HG02981 (cell line): ENCODE data around the gene ATP6V0E2.

Experiments used
- ATAC-seq: cut with Tn5 transposase; IDR thresholded peaks from one replicate; pipeline ENCODE4 v1.9.1; 2021; ENCODE audit warnings: mild to moderate bottlenecking, moderate library complexity; ENCODE audit not compliant: unreplicated experiment

The ATP6V0E2 gene

GRCh38 chr7:149838224-149838991 lies 35.4 kb upstream of the ATP6V0E2 start, which contains the start of gene ZNF862:
ZNF862 (plus strand) TSS chr7:149838375; CDS start chr7:149838612, 237 bp downstream.
- peak; percentile 99 for ATAC-seq

GRCh38 chr7:149838992-149839408 lies 34.8 kb upstream of the ATP6V0E2 start:
- ATAC-seq, result no peak

GRCh38 chr7:149839933-149840332 lies 33.8 kb upstream of the ATP6V0E2 start:
- ATAC-seq, result no peak

GRCh38 chr7:149843566-149843965 lies 30.2 kb upstream of the ATP6V0E2 start:
- no peak for ATAC-seq

- no peak for ATAC-seq
These were observed 29.3 kb upstream of the ATP6V0E2 start for GRCh38 chr7:149844445-149844844.

- no peak for ATAC-seq
These were observed 28.4 kb upstream of the ATP6V0E2 start for GRCh38 chr7:149845257-149845980.

GRCh38 chr7:149846021-149846420 lies 27.7 kb upstream of the ATP6V0E2 start:
- no peak for ATAC-seq

GRCh38 chr7:149846436-149847046 lies 27.2 kb upstream of the ATP6V0E2 start:
- ATAC-seq, result peak; percentile 83

GRCh38 chr7:149849174-149849573 lies 24.6 kb upstream of the ATP6V0E2 start:
- no peak for ATAC-seq

GRCh38 chr7:149850007-149850594 lies 23.7 kb upstream of the ATP6V0E2 start:
- ATAC-seq, result no peak

GRCh38 chr7:149850716-149851115 lies 23.1 kb upstream of the ATP6V0E2 start:
- ATAC-seq, result no peak

- no peak for ATAC-seq
These were observed 22.3 kb upstream of the ATP6V0E2 start for GRCh38 chr7:149851449-149851848.

- no peak for ATAC-seq
These were observed 20.6 kb upstream of the ATP6V0E2 start for GRCh38 chr7:149853157-149853556.

- ATAC-seq, result no peak
These were observed 19.0 kb upstream of the ATP6V0E2 start for GRCh38 chr7:149854611-149855360.

- ATAC-seq, result no peak
These were observed 18.1 kb upstream of the ATP6V0E2 start for GRCh38 chr7:149855361-149856305.

- no peak for ATAC-seq
These were observed 17.2 kb upstream of the ATP6V0E2 start for GRCh38 chr7:149856583-149856982.

GRCh38 chr7:149859369-149859768 lies 14.4 kb upstream of the ATP6V0E2 start:
- ATAC-seq, result no peak

GRCh38 chr7:149859876-149860275 lies 13.9 kb upstream of the ATP6V0E2 start:
- ATAC-seq, result no peak
